ENCODE results near the gene PHACTR2.

GRCh38 chr6:143679041-143679440 lies 1.3 kb downstream of the PHACTR2 start:
- TF ChIP-seq TCF12 (IDR thresholded peaks at IDR 0.05; ENCODE audit: low read depth): no peak
- no peak for TF ChIP-seq EP300 (IDR thresholded peaks at IDR 0.05; ENCODE audit: borderline replicate concordance)
- TF ChIP-seq YY1 (IDR thresholded peaks at IDR 0.05; ENCODE audit: low read depth): no peak
- TF ChIP-seq MAX (IDR thresholded peaks at IDR 0.05): no peak

Measured in Ishikawa (cell line).